GM12875 (cell line): Measurements from ENCODE around the gene CDC16.

ENCODE experiments used
- H3K4me3 ChIP-seq: one replicate; pipeline ENCODE4 v1.5.1; 2011; ENCODE audit warnings: low read depth, low read length, control low read depth
- CTCF ChIP-seq: IDR thresholded peaks from 2 replicates; pipeline ENCODE4 v1.5.1; 2011; ENCODE audit warnings: low read depth, mild to moderate bottlenecking, control low read depth, inconsistent platforms, low read length, moderate library complexity, borderline replicate concordance; ENCODE audit not compliant: insufficient read depth

The CDC16 gene

DNA sequence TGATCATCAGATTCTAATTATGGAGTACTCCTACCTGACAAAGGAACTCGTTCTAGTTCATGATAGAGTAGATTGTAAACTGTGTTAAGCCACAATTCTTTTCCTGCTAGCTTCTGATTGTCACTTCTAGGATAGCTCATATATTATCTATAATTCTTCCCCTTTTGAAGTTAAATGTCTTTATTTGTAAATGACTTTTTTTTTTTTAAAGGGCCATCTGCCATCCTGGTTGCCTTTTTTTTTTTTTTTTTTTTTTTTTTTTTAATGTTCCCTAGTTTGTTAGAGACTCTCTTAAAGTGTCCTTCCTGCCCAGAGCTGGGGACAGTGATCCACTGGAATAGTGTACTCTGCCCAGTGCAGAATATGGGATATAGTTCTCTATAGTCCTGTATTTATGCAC lies 83.9 kb downstream of the CDC16 start:
- no peak overlapping the region for H3K4me3 ChIP-seq
- no peak for TF ChIP-seq CTCF

GRCh38 chr13:114319441-114319913 lies 84.8 kb downstream of the CDC16 start:
- H3K4me3 ChIP-seq: no peak overlapping the region
- TF ChIP-seq CTCF: no peak

- no peak for TF ChIP-seq CTCF
- H3K4me3 ChIP-seq: no peak overlapping the region
Observed at GRCh38 chr13:114320065-114320464, 85.4 kb downstream of the CDC16 start.

GRCh38 chr13:114321256-114321655 lies 86.6 kb downstream of the CDC16 start:
- no peak for TF ChIP-seq CTCF
- H3K4me3 ChIP-seq: no peak overlapping the region
